Measurements from ENCODE around the gene GAGE10.
"Not testable (repeated sequence)": the region's sequence is repeated elsewhere in the genome, so short reads cannot be mapped to it uniquely, and the experiment has no call there.

GRCh38 chrX:49307775-49308174 lies 4.3 kb downstream of the GAGE10 start:
- TF ChIP-seq CTCF, EP300, POLR2A (IDR thresholded peaks at IDR 0.05): not testable (repeated sequence)
